GM18520 (cell line): ENCODE data around the gene MGAT4C.
"Not testable (repeated sequence)": the region's sequence is repeated elsewhere in the genome, so short reads cannot be mapped to it uniquely, and the experiment has no call there.

Source experiments
- ATAC-seq: cut with Tn5 transposase; IDR thresholded peaks from one replicate; pipeline ENCODE4 v1.9.1; 2021; ENCODE audit not compliant: unreplicated experiment

Gene MGAT4C

DNA sequence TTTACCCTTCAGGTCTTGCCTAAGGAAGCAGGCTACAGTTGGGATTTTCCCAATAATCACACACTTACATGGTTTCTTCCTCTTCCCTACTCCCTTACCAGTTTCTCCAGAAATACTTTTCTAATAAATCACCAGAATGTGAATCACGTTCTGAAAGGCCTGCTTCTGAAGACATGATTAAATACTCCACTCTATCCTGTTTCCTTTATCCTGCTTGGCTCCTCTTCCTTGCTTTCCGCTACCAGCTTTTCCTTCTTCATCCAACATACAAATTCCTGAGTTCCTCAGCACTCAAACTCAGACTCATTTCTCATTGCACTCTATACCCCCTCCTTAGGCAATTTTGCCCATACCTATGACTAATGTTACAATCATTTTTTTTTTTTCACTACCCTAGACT is 118.3 kb downstream of the MGAT4C start:
- ATAC-seq: no peak

- no peak for ATAC-seq
Measured at GRCh38 chr12:86134561-86134960, 121.6 kb downstream of the MGAT4C start.

- ATAC-seq: not testable (repeated sequence)
Measured at GRCh38 chr12:86126900-86127299, 129.3 kb downstream of the MGAT4C start.

DNA sequence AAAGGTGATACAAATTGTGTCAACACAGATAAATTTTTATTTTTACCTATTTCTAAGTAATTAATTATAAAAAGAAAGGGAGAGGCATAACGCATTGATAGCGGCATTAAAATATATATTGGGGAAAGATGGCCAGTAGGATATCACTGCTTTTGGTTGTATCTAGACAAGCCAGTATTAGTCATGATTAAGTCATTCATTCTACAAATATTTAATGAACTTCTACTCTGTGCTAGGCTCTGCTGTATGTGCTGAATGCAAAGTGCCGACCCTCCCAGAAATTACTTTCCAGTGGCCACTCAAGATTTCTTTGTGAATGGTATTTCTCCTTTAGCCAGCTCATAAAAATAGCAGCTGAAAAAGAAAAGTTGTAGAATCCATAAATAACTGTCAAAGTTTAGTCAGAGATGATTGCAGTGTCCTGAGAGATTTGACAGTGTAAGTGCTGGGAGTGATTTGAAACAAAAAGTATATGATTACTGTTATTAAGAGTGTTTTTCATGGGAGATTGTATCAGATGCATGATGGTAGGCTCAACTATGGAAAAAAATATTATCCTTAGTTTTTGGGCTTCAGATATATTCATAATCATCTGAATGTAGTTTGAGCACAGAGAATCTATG is 133.2 kb downstream of the MGAT4C start:
- ATAC-seq: no peak

DNA sequence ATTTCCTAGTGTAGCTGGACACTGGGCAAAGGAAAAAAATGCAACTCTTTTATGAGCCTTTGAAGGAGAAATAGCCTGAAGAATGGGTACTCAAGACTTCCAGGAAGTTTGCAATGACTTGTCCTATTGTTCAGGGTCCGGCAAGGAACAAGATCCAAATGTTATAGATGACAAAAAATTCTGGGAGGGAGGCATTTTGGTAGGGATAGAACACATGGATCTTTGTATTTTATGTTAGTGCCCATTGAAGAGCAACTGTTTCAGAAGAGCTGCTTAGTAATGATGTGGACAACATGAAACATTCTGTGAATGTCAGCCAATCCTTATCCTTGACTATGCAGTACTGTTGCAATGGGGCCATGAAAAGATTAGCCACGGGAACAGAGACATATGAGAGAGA is 138.0 kb downstream of the MGAT4C start:
- ATAC-seq: no peak

DNA sequence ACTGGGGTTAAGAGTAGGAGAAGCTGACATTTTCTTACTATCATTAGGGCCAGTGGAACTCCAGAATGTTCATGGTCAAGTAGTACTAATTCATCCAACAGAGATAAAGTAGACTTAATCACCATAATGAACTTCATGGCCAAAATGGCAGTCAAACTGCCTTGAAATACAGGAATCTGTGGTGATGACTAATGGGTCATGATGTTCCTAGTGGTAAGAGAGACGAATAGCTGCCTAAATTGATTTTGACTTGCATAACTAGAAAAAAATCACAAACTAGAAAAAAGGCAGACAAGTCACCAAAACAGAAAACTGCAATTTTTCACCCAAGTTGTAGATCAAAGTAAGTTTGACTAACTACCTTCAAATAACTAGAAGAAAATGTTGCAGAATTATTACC is 138.5 kb downstream of the MGAT4C start:
- ATAC-seq: no peak

DNA sequence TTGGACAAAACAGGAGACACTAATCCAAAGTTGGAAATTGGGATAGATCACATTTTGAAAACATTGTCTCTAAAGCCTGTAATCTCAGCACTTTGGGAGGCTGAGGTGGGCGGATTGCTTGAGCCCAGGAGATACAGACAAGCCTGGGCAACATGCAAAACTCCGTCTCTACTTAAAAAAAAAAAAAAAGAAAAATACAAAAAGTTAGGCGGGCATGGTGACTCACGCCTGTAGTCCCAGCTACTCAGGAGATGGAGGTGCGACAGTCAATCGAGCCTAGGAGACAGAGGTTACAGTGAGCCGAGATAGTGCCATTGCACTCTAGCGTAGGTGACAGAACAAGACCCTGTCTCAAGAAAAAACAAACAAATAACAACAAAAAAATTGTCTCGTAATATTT is 152.1 kb downstream of the MGAT4C start:
- no peak for ATAC-seq

DNA sequence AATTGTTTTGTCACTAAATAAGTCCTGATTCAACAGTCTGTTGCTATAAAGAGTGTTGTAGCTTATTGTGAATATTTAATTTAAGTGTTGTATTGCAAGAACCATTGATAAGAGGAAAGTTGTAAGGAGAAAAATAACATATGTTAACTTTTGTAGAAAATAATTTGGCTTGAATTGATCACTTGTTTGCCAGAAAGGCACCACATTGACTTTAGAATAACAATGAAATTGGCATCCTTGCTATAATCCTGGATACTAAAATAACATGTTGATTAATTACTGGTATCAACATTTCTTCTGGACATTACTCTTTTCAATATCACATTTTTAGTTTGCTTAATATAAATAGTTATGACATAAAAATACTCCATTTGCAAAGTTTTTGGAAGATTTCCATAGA is 159.0 kb downstream of the MGAT4C start:
- ATAC-seq: no peak

DNA sequence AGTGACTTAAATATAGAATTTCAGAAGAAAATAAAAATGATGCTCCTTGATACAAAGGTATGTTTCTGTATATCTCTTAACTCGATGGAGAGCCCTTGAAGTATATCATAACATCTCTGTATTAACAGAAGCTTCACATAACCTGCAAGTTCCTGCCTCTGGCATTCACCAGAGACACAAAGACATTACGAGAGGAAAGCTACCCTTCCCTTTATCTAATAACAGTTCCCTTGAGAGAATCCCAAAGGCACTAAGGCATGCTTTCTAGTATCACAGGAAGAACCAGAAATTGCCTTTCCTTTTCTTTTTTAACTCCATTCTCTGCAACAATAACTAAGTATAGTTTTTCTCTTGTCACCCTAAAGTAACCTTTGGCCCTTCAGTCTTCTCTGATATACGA is 164.5 kb downstream of the MGAT4C start:
- ATAC-seq: no peak

DNA sequence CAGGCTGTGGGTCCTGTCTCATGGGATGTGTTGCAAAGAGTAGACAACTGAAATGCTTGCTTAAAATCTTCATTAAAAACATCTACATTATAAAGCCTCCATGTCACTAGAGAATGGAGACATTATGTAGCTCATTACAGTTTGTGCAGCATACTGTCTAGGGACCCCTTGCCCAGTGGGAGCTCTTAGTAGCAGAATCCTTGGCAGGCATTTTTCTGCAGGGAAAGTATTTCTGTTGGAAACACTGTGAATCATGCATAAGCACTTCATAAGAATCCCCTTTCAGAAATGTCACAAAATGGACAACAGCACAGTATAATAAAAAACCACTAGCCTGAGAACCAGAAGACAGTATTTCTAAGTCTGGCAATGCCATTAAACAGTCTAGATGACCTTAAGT is 174.3 kb downstream of the MGAT4C start:
- ATAC-seq: no peak

- not testable (repeated sequence) for ATAC-seq
Measured at GRCh38 chr12:86059052-86059451, 197.1 kb downstream of the MGAT4C start.

- no peak for ATAC-seq
Measured at GRCh38 chr12:86057092-86057845, 198.9 kb downstream of the MGAT4C start.

- ATAC-seq: no peak
Measured at GRCh38 chr12:86052921-86053320, 203.3 kb downstream of the MGAT4C start.

- no peak for ATAC-seq
Measured at GRCh38 chr12:86050010-86050409, 206.2 kb downstream of the MGAT4C start.

- ATAC-seq: no peak
Measured at GRCh38 chr12:86044396-86044795, 211.8 kb downstream of the MGAT4C start.

- no peak for ATAC-seq
Measured at GRCh38 chr12:86042062-86042461, 214.1 kb downstream of the MGAT4C start.

DNA sequence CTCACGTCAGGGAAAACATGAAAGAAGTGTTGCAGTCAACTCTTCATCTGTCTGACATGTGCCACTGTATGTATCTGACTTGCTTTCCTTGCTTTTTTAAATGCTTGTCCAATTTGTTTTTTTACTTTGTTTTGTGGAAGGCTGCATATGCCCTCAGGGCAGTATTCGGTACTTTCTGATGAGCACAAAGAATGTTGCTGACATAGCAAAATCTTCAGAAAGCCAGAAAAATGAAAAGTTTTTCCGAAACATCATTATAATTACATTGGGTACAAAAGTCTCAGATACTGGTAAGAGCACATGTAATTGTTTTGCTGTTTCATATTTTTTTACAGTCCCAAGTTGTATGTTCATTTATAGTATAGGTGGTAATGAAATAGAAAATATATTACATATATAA is 237.8 kb downstream of the MGAT4C start:
- no peak for ATAC-seq

- ATAC-seq: no peak
Measured at GRCh38 chr12:86015026-86015425, 241.2 kb downstream of the MGAT4C start.

- ATAC-seq: no peak
Measured at GRCh38 chr12:86006727-86007126, 249.5 kb downstream of the MGAT4C start.

- ATAC-seq: no peak
Measured at GRCh38 chr12:85998074-85998473, 258.1 kb downstream of the MGAT4C start.

- no peak for ATAC-seq
Measured at GRCh38 chr12:85996280-85996679, 259.9 kb downstream of the MGAT4C start.

GRCh38 chr12:85993746-85994145 is 262.4 kb downstream of the MGAT4C start:
- ATAC-seq: no peak

DNA sequence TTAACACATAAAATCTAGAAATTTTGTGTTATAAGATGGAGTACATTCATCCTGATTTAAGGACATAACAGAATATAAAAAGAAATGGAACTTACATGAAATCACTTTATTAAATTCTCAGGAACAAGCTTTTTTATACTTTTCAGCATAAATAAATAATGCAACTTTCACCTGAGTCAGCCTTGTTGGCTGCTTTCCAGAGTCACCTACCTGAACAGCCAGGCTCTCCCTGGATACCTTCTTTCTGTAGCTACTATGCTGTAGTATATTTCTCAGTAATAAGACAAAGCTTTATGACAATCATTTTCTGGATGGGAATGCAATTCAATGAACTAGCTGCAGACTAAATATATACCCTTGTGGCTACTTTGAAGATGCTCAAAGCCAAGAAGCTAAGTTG is 270.2 kb downstream of the MGAT4C start:
- no peak for ATAC-seq
